HG03460 (cell line): ENCODE results near the gene MFN1.
"Not testable (repeated sequence)": the region's sequence is repeated elsewhere in the genome, so short reads cannot be mapped to it uniquely, and the experiment has no call there.

ENCODE experiments used
- ATAC-seq: cut with Tn5 transposase; IDR thresholded peaks from one replicate; pipeline ENCODE4 v1.9.1; 2021; ENCODE audit not compliant: unreplicated experiment

MFN1 gene

GRCh38 chr3:179347345-179348194 lies at the start of gene MFN1:
Gene MFN1 (plus strand): TSS chr3:179347709. CDS start chr3:179348852, 1,143 bp downstream.
- ATAC-seq, result peak; percentile 94

- no peak for ATAC-seq
Measured at GRCh38 chr3:179297971-179298725, 49.4 kb upstream of the MFN1 start.

DNA sequence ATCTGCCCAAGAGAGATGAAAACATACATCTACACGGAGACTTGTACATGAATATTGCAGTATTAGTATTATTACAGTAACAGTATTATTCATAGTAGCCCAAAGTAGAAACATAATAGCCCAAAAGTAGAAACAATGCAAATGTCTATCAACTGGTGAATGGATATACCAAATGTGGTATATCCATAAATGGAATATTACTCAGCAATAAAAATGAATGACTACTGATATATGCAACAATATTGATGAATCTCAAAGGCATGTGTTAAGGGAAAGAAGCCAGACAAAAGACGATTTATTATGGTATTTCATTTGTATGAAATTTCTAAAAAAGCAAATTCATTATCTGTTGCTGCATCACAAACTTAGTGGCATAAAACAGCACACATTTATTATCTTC lies 48.2 kb upstream of the MFN1 start:
- ATAC-seq, result no peak

- ATAC-seq, result no peak
Measured at GRCh38 chr3:179299999-179300613, 47.4 kb upstream of the MFN1 start.

GRCh38 chr3:179301645-179302044 lies 45.9 kb upstream of the MFN1 start:
- ATAC-seq, result no peak

DNA sequence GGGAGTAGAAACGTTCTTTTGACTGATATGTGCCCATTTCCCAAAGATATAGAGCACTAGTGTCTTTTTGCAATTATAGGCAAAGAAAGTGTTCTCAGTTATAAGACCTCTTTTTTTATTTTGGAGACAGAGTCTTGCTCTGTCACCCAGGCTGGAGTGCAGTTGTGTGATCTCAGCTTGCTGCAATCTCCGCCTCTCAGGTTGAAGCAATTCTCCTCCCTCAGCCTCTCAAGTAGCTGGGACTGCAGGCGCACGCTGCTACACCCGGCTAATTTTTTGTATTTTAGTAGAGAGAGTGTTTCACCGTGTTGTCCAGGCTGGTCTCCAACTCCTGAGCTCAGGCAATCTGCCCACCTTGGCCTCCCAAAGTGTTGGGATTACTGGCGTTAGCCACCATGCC lies 45.4 kb upstream of the MFN1 start:
- ATAC-seq, result no peak

- no peak for ATAC-seq
Measured at GRCh38 chr3:179304605-179305004, 42.9 kb upstream of the MFN1 start.

DNA sequence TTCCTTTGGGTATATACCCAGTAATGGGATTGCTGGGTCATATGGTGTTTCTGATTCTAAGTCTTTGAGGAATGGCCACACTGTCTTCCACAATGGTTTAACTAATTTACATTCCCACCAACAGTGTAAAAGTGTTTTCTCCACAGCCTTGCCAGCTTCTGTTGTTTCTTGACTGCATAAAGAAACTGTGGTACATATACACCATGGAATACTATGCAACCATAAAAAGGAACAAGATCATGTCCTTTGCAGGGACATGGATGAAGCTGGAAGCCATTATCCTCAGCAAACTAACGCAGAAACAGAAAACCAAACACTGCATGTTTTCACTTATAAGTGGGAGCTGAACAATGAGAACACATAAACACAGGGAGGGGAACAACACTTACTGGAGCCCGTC lies 40.1 kb upstream of the MFN1 start:
- not testable (repeated sequence) for ATAC-seq

DNA sequence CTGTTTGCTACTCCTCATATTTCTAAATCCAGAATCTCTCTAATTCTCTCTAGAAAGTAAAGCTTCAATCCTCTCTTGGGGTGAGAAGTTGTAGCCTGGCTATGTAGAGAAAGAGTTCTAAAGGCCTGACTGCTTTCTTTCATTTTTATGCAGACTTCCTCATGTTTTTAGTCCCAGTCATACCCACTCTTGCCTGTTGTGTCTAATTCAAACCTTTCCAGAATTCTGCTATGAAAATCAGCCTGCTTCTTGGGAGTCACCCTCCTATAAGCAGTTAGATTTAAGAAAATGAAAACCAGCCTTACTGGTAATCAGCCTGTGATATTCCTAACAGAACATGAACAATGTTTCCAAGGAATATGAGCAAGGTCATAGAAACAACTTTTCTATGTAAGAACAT lies 39.5 kb upstream of the MFN1 start:
- no peak for ATAC-seq

GRCh38 chr3:179309225-179310078 lies 38.1 kb upstream of the MFN1 start:
- peak; percentile 94 for ATAC-seq

DNA sequence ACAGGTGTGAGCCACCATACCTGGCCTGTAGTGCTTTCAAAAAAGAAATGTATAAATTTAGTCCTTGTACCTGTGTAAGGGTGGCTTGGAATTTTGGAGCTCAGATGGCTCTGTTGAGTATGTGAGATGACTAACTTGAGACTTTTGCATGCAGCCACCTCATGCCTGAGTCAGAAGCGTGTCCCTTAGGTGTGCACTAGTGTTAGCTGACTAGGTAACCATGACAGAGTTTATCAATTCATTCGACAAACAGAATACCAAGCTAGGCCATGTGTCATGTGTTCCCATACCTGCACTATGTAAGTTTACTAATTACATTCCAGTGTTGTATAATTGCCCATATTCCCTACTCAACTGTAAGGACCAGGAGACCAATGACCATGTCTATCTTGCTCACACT lies 28.6 kb upstream of the MFN1 start:
- ATAC-seq, result no peak

DNA sequence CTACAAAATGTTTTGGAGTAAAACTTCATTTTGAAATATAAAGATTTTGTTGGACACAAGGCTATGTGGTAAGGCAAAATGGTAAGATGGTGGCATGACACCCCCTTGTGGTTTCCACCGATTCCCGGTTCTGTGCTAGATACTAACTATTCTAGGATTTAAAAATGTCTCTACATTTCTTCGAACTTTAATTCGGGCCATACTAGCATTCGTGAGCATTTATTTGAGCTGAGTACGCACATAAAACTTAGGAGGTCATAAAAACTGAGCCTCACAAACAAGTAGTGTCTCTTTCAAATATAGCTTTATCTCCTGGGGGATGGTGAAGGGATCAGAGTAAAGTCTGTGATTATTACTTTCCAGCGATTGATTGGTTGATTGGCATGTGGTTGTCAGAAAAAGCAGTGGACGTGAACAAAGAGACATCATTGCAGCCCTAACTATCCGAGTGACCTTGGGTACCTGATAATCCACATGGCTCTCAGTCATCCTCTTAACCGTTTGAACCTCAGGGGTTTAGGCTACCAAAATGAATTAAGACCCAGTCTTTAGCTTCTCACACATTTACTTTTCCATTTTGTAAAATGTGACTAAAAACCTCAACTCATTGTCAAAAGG lies 25.7 kb upstream of the MFN1 start:
- ATAC-seq, result no peak

DNA sequence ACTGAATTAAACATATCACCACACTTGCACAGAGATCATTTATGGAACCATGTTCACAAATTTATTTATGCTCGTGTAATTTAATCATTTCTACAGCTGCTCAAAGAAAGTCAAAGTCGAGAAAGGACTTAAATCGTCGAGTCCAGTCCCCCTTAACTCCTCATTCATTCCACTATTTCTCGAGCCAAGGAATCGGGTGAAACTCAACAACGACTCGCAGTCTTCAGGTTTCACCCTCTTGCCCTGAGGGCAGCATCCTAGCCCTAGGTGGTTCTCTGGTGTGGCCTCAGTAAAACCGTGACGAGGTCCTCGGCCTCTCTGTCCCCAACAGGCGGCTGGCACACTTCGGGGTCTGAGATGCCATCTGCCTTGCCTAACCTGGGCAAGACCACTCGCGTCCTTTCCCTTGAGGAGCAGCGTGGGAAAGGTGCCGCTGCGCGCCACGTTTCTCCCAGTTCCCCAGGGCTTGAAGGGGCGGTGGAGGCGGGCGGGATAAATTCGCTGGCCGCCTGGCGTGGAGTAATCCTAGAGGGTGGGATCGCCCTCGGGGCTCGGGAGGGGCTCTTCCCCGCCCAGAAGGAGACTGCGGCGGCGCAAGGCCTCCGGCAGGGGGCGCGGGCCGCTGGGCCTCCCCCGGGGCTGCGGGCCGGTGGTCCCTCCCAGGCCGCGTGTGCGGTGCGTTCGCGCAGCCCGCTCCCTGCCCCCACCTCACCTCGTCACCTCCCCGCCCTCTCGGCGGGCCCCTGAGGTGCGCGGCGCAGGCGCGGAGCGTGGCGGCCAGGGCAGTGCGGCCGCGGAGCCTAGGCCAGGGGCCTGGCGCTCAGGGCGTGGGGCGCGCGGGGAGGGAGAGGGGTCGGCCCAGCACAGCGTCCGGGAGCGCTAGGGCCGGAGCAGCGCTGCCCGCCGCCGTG lies 25.0 kb upstream of the MFN1 start, which contains the start of gene ZNF639:
Gene ZNF639, plus strand, starts transcription at position 746 of the 911 bp plus-strand sequence. CDS start 5,263 bp downstream, outside the sequence.
- ATAC-seq, result peak; percentile 66

GRCh38 chr3:179323197-179324110 lies 24.1 kb upstream of the MFN1 start:
- peak; percentile 37 for ATAC-seq

- no peak for ATAC-seq
Measured at GRCh38 chr3:179324270-179324754, 23.2 kb upstream of the MFN1 start.

- ATAC-seq, result no peak
Measured at GRCh38 chr3:179330438-179330837, 17.1 kb upstream of the MFN1 start.

DNA sequence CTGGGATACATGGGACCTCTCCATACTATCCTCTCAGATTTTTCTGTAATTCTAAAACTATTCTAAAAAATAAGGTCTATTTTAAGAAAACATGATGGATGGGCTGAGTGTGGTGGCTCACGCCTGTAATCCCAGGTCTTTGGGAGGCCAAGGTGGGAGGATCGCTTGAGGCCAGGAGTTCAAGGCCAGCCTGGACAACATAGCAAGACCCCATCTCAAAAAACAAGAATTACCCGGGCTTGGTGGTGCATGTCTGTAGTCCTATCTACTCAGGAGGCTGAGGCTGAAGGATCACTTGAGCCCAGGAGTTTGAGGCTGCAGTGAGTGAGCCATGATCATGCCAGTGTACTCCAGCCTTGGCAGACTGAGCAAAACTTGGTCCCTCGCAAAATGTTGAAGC lies 15.3 kb upstream of the MFN1 start:
- ATAC-seq, result no peak

DNA sequence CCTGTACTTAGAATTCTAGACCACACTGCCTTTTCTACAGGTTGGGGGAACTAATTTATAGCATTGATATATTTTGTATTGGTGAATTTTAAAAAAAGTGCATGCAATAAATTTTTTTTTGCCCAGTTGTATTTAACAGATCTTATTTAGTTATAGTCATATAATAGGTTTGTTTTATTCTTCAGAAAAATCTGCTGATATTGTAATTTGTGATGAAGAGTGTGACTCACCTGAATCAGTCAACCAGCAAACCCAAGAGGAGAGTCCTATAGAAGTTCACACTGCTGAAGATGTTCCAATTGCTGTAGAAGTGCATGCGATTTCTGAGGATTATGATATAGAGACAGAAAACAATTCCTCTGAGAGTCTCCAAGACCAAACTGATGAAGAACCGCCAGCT lies 14.4 kb upstream of the MFN1 start:
- no peak for ATAC-seq
